ENCODE measurements around the gene SKAP2.

The SKAP2 gene

GRCh38 chr7:26794541-26794940, 69.8 kb downstream of the SKAP2 start:
- H3K27me3 ChIP-seq (replicated peaks; ENCODE audit: control insufficient read depth, insufficient read depth, low read length), result no peaks in the 10 kb centered on the region
- H3K9ac ChIP-seq (ENCODE audit: low read length), result no peak overlapping the region
- H3K4me1 ChIP-seq (ENCODE audit: control insufficient read depth, insufficient read depth, low read length), result peaks cover 5% of the 10 kb centered on the region
- no peaks in the 10 kb centered on the region for H3K9me3 ChIP-seq (ENCODE audit: control insufficient read depth, low read length)
- H3K36me3 ChIP-seq (ENCODE audit: control insufficient read depth, insufficient read depth, low read length, severe bottlenecking), result no peaks in the 10 kb centered on the region
- no peak overlapping the region for H3K4me3 ChIP-seq (ENCODE audit: low read length)
- DNase-seq (ENCODE audit: low read depth), result no peak

DNA sequence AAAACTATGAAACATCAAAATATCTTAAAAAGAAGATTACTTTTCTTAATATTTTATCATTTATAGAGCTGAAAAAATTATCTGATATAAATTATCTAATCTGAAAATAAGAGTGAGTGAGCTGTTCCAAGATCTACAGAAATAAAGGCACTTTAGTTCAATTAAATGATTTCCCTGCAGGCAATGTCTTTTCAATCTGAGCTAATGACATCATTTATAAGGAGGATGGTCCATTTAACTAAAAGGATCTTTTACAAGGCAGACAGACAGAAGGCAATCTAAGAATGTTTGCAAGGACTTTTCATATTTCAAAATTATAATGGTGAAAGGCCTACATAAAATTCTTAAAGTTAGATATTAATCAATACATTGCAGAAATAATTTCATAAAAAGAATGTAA, 71.8 kb downstream of the SKAP2 start:
- DNase-seq (ENCODE audit: low read depth), result no peak
- Histone ChIP-seq H3K9ac (ENCODE audit: low read length) (no peak overlapping the region), H3K36me3 (ENCODE audit: control insufficient read depth, insufficient read depth, low read length, severe bottlenecking) (no peaks in the 10 kb centered on the region), H3K9me3 (ENCODE audit: control insufficient read depth, low read length) (no peaks in the 10 kb centered on the region), H3K27me3 (replicated peaks; ENCODE audit: control insufficient read depth, insufficient read depth, low read length) (no peaks in the 10 kb centered on the region), H3K4me1 (ENCODE audit: control insufficient read depth, insufficient read depth, low read length) (peaks cover 8% of the 10 kb centered on the region), H3K4me3 (ENCODE audit: low read length) (no peak overlapping the region)

GRCh38 chr7:26792006-26792405, 72.4 kb downstream of the SKAP2 start:
- no peak overlapping the region for H3K9ac ChIP-seq (ENCODE audit: low read length)
- no peak overlapping the region for H3K4me3 ChIP-seq (ENCODE audit: low read length)
- H3K4me1 ChIP-seq (ENCODE audit: control insufficient read depth, insufficient read depth, low read length), result peaks cover 8% of the 10 kb centered on the region
- no peaks in the 10 kb centered on the region for H3K36me3 ChIP-seq (ENCODE audit: control insufficient read depth, insufficient read depth, low read length, severe bottlenecking)
- no peaks in the 10 kb centered on the region for H3K9me3 ChIP-seq (ENCODE audit: control insufficient read depth, low read length)
- no peaks in the 10 kb centered on the region for H3K27me3 ChIP-seq (replicated peaks; ENCODE audit: control insufficient read depth, insufficient read depth, low read length)
- DNase-seq (ENCODE audit: low read depth), result no peak

- H3K36me3 ChIP-seq (ENCODE audit: control insufficient read depth, insufficient read depth, low read length, severe bottlenecking), result no peaks in the 10 kb centered on the region
- no peak overlapping the region for H3K4me3 ChIP-seq (ENCODE audit: low read length)
- DNase-seq (ENCODE audit: low read depth), result no peak
- no peaks in the 10 kb centered on the region for H3K27me3 ChIP-seq (replicated peaks; ENCODE audit: control insufficient read depth, insufficient read depth, low read length)
- peaks cover 8% of the 10 kb centered on the region for H3K4me1 ChIP-seq (ENCODE audit: control insufficient read depth, insufficient read depth, low read length)
- no peaks in the 10 kb centered on the region for H3K9me3 ChIP-seq (ENCODE audit: control insufficient read depth, low read length)
- no peak overlapping the region for H3K9ac ChIP-seq (ENCODE audit: low read length)
These were observed 74.8 kb downstream of the SKAP2 start for GRCh38 chr7:26789481-26790184.

DNA sequence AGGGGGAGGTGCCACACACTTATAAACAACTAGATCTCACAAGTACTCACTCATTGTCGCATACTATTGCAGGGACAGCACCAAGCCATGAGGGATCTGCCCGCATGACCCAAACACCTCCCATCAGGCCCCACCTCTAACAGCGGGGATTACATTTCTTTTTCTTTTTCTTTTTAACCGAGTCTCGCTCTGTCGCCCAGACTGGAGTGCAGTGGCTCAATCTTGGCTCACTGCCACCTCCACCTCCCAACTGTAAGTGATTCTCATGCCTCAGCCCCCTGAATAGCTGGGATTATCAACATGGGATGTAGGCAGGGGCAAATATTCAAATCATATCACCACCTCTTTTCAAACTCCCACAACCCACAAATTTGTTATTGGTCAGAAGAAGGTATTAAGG, 76.7 kb downstream of the SKAP2 start:
- no peaks in the 10 kb centered on the region for H3K27me3 ChIP-seq (replicated peaks; ENCODE audit: control insufficient read depth, insufficient read depth, low read length)
- no peaks in the 10 kb centered on the region for H3K36me3 ChIP-seq (ENCODE audit: control insufficient read depth, insufficient read depth, low read length, severe bottlenecking)
- no peak overlapping the region for H3K4me3 ChIP-seq (ENCODE audit: low read length)
- DNase-seq (ENCODE audit: low read depth), result no peak
- no peaks in the 10 kb centered on the region for H3K9me3 ChIP-seq (ENCODE audit: control insufficient read depth, low read length)
- H3K4me1 ChIP-seq (ENCODE audit: control insufficient read depth, insufficient read depth, low read length), result peaks cover 8% of the 10 kb centered on the region
- H3K9ac ChIP-seq (ENCODE audit: low read length), result no peak overlapping the region

DNA sequence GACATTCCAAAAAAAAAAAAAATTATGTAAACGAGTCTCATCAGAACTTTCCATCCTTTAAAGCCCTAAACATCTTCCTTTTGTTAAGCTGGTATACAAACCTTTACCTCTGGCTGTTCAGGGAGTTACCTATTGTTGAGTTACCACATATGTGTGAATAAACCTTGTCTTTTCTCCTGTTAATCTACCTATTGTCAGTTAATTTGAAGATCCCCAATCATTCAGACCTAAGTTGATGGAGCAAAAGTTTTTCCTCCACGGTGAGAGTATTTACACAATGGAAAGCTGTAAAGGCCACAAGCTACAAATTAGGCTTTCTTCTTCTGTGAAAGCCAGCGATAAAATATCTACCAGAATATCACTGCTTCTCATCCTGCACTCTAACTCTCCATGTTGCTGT, 80.3 kb downstream of the SKAP2 start:
- DNase-seq (ENCODE audit: low read depth), result no peak
- no peaks in the 10 kb centered on the region for H3K4me1 ChIP-seq (ENCODE audit: control insufficient read depth, insufficient read depth, low read length)
- no peaks in the 10 kb centered on the region for H3K9me3 ChIP-seq (ENCODE audit: control insufficient read depth, low read length)
- H3K36me3 ChIP-seq (ENCODE audit: control insufficient read depth, insufficient read depth, low read length, severe bottlenecking), result no peaks in the 10 kb centered on the region
- no peak overlapping the region for H3K4me3 ChIP-seq (ENCODE audit: low read length)
- H3K27me3 ChIP-seq (replicated peaks; ENCODE audit: control insufficient read depth, insufficient read depth, low read length), result no peaks in the 10 kb centered on the region
- no peak overlapping the region for H3K9ac ChIP-seq (ENCODE audit: low read length)

GRCh38 chr7:26782501-26782900, 81.9 kb downstream of the SKAP2 start:
- H3K4me3 ChIP-seq (ENCODE audit: low read length), result no peak overlapping the region
- H3K9ac ChIP-seq (ENCODE audit: low read length), result no peak overlapping the region

GRCh38 chr7:26779978-26780595, 84.3 kb downstream of the SKAP2 start:
- no peaks in the 10 kb centered on the region for H3K36me3 ChIP-seq (ENCODE audit: control insufficient read depth, insufficient read depth, low read length, severe bottlenecking)
- no peak overlapping the region for H3K9ac ChIP-seq (ENCODE audit: low read length)
- DNase-seq (ENCODE audit: low read depth), result no peak
- no peaks in the 10 kb centered on the region for H3K4me1 ChIP-seq (ENCODE audit: control insufficient read depth, insufficient read depth, low read length)
- H3K9me3 ChIP-seq (ENCODE audit: control insufficient read depth, low read length), result no peaks in the 10 kb centered on the region
- no peak overlapping the region for H3K4me3 ChIP-seq (ENCODE audit: low read length)
- H3K27me3 ChIP-seq (replicated peaks; ENCODE audit: control insufficient read depth, insufficient read depth, low read length), result no peaks in the 10 kb centered on the region

More at GRCh38 chr7:26782501-26782900, 81.9 kb downstream of the SKAP2 start:
- H3K4me1 ChIP-seq (ENCODE audit: control insufficient read depth, insufficient read depth, low read length), result no peaks in the 10 kb centered on the region
- no peaks in the 10 kb centered on the region for H3K9me3 ChIP-seq (ENCODE audit: control insufficient read depth, low read length)
- DNase-seq (ENCODE audit: low read depth), result no peak
- H3K27me3 ChIP-seq (replicated peaks; ENCODE audit: control insufficient read depth, insufficient read depth, low read length), result no peaks in the 10 kb centered on the region
- H3K36me3 ChIP-seq (ENCODE audit: control insufficient read depth, insufficient read depth, low read length, severe bottlenecking), result no peaks in the 10 kb centered on the region

DNA sequence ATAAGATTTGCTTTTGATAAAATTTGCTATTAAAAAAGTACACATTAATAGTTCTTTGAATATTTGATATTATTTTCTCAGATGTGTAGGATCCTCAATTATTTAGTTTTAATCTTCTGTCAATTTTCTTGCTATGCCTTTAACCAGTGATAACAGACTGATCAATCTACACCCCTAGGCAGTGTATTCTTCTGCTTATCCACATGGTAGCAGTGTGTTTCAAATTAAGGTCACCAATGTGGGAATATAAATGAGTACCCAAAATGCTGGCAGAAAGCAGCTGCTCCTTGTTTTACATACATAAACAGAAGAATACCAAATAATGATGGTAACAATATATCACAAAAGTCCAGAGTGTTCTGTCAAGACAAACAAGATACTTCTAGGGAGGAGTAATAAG, 87.0 kb downstream of the SKAP2 start:
- DNase-seq (ENCODE audit: low read depth), result no peak
- H3K4me1 ChIP-seq (ENCODE audit: control insufficient read depth, insufficient read depth, low read length), result no peaks in the 10 kb centered on the region
- H3K36me3 ChIP-seq (ENCODE audit: control insufficient read depth, insufficient read depth, low read length, severe bottlenecking), result no peaks in the 10 kb centered on the region
- H3K27me3 ChIP-seq (replicated peaks; ENCODE audit: control insufficient read depth, insufficient read depth, low read length), result no peaks in the 10 kb centered on the region
- H3K9me3 ChIP-seq (ENCODE audit: control insufficient read depth, low read length), result no peaks in the 10 kb centered on the region
- no peak overlapping the region for H3K4me3 ChIP-seq (ENCODE audit: low read length)
- H3K9ac ChIP-seq (ENCODE audit: low read length), result no peak overlapping the region

GRCh38 chr7:26760501-26760900, 103.9 kb downstream of the SKAP2 start:
- H3K4me1 ChIP-seq (ENCODE audit: control insufficient read depth, insufficient read depth, low read length), result no peaks in the 10 kb centered on the region
- no peaks in the 10 kb centered on the region for H3K9me3 ChIP-seq (ENCODE audit: control insufficient read depth, low read length)
- no peak overlapping the region for H3K4me3 ChIP-seq (ENCODE audit: low read length)
- H3K36me3 ChIP-seq (ENCODE audit: control insufficient read depth, insufficient read depth, low read length, severe bottlenecking), result no peaks in the 10 kb centered on the region
- no peak overlapping the region for H3K9ac ChIP-seq (ENCODE audit: low read length)
- H3K27me3 ChIP-seq (replicated peaks; ENCODE audit: control insufficient read depth, insufficient read depth, low read length), result no peaks in the 10 kb centered on the region
- DNase-seq (ENCODE audit: low read depth), result no peak

DNA sequence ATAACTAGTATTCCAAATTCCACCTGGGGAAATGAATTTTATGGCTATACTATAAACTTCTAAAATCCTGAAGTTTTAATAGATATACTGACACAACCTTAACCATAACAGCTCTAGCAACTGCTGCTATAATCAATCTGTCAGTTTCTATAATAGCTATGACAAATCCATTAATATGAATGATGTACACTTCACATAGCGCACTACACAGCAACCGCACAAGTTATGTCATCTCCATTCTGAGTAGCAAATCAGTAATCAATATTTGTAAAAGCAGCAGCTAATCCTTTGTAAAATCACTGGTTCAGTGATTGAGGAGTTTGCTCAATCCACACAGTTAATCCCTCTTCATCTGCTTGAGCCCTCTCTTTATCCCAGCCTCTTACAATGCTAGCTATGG, 105.3 kb downstream of the SKAP2 start:
- no peak overlapping the region for H3K9ac ChIP-seq (ENCODE audit: low read length)
- no peaks in the 10 kb centered on the region for H3K27me3 ChIP-seq (replicated peaks; ENCODE audit: control insufficient read depth, insufficient read depth, low read length)

GRCh38 chr7:26743205-26743604, 121.2 kb downstream of the SKAP2 start:
- H3K36me3 ChIP-seq (ENCODE audit: control insufficient read depth, insufficient read depth, low read length, severe bottlenecking), result peaks cover 6% of the 10 kb centered on the region
- H3K4me1 ChIP-seq (ENCODE audit: control insufficient read depth, insufficient read depth, low read length), result no peaks in the 10 kb centered on the region
- H3K9ac ChIP-seq (ENCODE audit: low read length), result no peak overlapping the region
- no peak overlapping the region for H3K4me3 ChIP-seq (ENCODE audit: low read length)
- no peaks in the 10 kb centered on the region for H3K9me3 ChIP-seq (ENCODE audit: control insufficient read depth, low read length)
- peak; percentile 7 for DNase-seq (ENCODE audit: low read depth)
- H3K27me3 ChIP-seq (replicated peaks; ENCODE audit: control insufficient read depth, insufficient read depth, low read length), result no peaks in the 10 kb centered on the region

More for the DNA sequence above, 105.3 kb downstream of the SKAP2 start:
- no peaks in the 10 kb centered on the region for H3K4me1 ChIP-seq (ENCODE audit: control insufficient read depth, insufficient read depth, low read length)
- DNase-seq (ENCODE audit: low read depth), result no peak
- no peak overlapping the region for H3K4me3 ChIP-seq (ENCODE audit: low read length)
- H3K9me3 ChIP-seq (ENCODE audit: control insufficient read depth, low read length), result no peaks in the 10 kb centered on the region
- no peaks in the 10 kb centered on the region for H3K36me3 ChIP-seq (ENCODE audit: control insufficient read depth, insufficient read depth, low read length, severe bottlenecking)
